SJCRH30 (cell line): ENCODE data around the gene LIPF. TPM values are rescaled to one million over a fixed set of nuclear protein-coding genes. Genes with fewer than 3 reads are reported as not detected.
A peak's percentile ranks its signal among the peaks of the same experiment; 100 is the strongest.
"Not testable (repeated sequence)": the region's sequence is repeated elsewhere in the genome, so short reads cannot be mapped to it uniquely, and the experiment has no call there.

Source experiments
- DNase-seq, 2 experiments: peaks; one replicate each; pipeline ENCODE4 v3.0.0-alpha.2; 2015 to 2020
- H3K27ac ChIP-seq: fragments of 250-450 bp; sonication (Bioruptor Pico); 2 replicates; pipeline ENCODE4 v1.5.1; 2020; ENCODE audit warnings: mild to moderate bottlenecking, moderate library complexity
- H3K27me3 ChIP-seq: fragments of 250-450 bp; sonication (Bioruptor Pico); 2 replicates; pipeline ENCODE4 v1.5.1; 2020; ENCODE audit warnings: mild to moderate bottlenecking, moderate library complexity
- H3K36me3 ChIP-seq: fragments of 250-450 bp; sonication (Bioruptor Pico); 2 replicates; pipeline ENCODE4 v1.5.1; 2020; ENCODE audit warnings: mild to moderate bottlenecking, moderate library complexity
- H3K4me1 ChIP-seq: fragments of 250-450 bp; sonication (Bioruptor Pico); 2 replicates; pipeline ENCODE4 v1.5.1; 2020; ENCODE audit warnings: mild to moderate bottlenecking, moderate library complexity
- H3K4me3 ChIP-seq: fragments of 250-450 bp; sonication (Bioruptor Pico); 2 replicates; pipeline ENCODE4 v1.5.1; 2020; ENCODE audit warnings: mild to moderate bottlenecking, moderate library complexity
- H3K9me3 ChIP-seq: fragments of 250-450 bp; sonication (Bioruptor Pico); replicated peaks from 2 replicates; pipeline ENCODE4 v1.5.1; 2020; ENCODE audit warnings: mild to moderate bottlenecking, moderate library complexity
- total RNA-seq: library from RNA; depleted of rRNA; stranded (reverse); fragments of >200 nt; shearing (Covaris generic); gene quantifications from 2 replicates; pipeline ENCODE4 v1.2.3, GENCODE V29; 2014; rRNA removed

LIPF gene
- total RNA-seq, 1 experiment from 2014 or later: not detected

DNA sequence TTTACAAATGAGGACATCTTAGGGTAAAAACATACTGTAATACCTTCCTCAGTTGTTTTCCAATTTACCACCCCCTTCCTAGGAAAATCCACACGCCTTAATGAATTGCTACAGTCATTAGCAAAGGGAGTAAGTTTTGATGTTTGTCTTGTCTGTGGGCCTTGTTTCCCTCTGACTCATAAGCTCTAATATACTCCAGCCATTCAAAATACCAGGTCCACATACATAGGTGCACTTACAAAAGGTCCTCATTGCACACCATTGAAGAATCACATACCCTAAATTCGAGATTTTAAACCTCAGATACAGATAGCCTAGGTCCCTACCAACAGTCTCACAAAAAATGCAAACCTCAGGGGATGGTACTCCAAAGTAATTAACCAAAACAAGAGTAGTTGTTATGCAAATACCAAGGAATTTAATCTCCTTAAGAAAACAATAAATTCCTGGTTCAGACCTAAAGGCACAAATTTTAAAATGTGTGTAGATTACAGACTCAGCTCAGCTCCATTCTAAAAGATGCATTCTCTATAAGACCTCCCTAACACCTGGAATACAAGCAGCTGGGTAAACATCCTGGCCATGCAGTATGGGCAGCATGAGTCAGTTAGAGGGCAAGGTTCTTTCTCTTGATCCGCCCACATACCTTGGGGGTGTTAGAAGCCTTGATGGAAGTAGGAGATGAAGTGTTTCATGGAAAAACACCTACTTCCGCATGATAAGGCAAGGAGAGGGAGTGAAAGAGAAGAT is 38.8 kb downstream of the LIPF start:
- Histone ChIP-seq H3K4me3 (no peak overlapping the region), H3K27ac (peak overlapping the region; percentile 27; the same call in 1 of the 2 replicates), H3K9me3 (no peaks in the 10 kb centered on the region), H3K27me3 (no peaks in the 10 kb centered on the region), H3K4me1 (peaks cover 19% of the 10 kb centered on the region), H3K36me3 (no peaks in the 10 kb centered on the region)
- DNase-seq: peak; percentile 49 to 70

DNA sequence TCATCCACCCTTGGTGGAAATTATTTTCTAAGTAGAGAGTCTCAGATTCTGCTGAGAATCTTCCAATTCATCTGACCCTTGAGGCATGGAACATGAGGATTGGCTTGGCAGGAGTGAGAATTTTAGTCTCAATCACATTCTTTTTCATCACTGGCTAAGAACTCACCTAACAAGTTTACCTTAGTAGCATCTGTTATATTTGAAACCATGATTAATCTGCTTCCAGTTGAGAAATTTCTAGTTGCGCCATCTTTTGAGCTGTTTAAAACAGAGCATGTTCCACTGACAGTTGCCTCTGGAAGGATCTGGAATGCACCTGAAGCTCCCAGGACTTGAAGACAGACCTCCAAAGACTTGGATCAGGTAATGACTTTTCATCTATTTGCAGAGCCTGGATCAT is 41.7 kb downstream of the LIPF start, which contains the start of gene LIPK:
Gene LIPK, plus strand, starts transcription at position 292 of the 400 bp plus-strand sequence. CDS start 18,295 bp downstream, outside the sequence.
- no peaks in the 10 kb centered on the region for H3K27me3 ChIP-seq
- no peaks in the 10 kb centered on the region for H3K9me3 ChIP-seq
- no peak for DNase-seq
- H3K4me3 ChIP-seq: no peak within 1 kb of the TSS
- no peaks in the 10 kb centered on the region for H3K36me3 ChIP-seq
- H3K4me1 ChIP-seq: peaks cover 23% of the 10 kb centered on the region
- no peak within 1 kb of the TSS for H3K27ac ChIP-seq

DNA sequence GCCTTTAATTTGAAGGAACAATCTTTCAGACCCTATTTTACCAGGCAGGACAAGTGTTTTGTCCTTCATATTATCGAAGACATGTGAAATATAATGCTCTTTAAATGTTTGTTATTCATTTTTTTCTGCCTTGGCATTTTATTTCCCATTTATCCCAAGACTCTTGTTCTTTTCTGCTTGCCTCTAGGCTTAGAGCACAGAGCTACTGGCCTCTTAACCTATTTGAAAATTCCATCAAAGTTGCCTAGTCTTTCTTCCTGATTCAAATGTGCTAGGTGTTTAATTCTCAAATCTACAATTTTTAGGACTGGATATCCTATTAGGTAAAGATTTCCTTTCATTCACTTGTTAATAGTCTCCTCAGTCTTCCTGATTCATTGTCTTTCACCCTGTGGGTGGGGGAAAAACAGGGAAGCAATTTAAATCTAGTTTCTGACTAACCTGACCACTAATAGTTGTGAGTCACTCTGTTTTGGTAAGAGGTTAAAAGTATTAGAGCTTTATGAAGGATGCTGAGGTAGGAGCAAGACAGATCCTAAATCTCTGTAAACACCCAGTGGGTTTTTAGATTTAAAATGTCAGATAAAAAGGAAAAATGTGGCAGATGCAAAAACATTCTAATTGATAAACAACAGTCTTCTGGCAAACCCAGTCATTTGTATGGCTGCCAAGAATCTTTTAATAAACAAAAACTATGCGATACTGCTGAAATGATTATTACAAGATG is 43.4 kb downstream of the LIPF start:
- H3K27ac ChIP-seq: no peak overlapping the region
- no peak overlapping the region for H3K4me3 ChIP-seq
- H3K36me3 ChIP-seq: no peaks in the 10 kb centered on the region
- peak; percentile 13 to 56 for DNase-seq
- peaks cover 21% of the 10 kb centered on the region for H3K4me1 ChIP-seq
- no peaks in the 10 kb centered on the region for H3K27me3 ChIP-seq
- no peaks in the 10 kb centered on the region for H3K9me3 ChIP-seq

DNA sequence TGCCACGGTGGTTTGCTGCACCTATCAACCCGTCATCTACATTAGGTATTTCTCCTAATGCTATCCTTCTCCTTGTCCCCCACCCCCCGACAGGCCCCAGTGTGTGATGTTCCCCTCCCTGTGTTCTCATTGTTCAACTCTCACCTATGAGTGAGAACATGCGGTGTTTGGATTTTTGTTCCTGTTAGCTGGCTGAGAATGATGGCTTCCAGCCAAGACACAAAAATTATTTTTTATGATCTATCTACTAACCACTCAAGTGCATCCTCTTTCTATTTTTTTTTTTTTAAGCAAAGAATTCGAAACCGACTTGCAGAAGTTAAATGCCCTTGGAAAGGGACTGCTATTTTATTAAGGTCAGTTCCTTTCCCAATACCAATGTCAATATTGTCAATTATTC is 45.1 kb downstream of the LIPF start:
- H3K27ac ChIP-seq, H3K9me3 ChIP-seq, H3K27me3 ChIP-seq, H3K36me3 ChIP-seq, H3K4me3 ChIP-seq, DNase-seq: not testable (repeated sequence)
- peaks cover 10% of the 10 kb centered on the region for H3K4me1 ChIP-seq

DNA sequence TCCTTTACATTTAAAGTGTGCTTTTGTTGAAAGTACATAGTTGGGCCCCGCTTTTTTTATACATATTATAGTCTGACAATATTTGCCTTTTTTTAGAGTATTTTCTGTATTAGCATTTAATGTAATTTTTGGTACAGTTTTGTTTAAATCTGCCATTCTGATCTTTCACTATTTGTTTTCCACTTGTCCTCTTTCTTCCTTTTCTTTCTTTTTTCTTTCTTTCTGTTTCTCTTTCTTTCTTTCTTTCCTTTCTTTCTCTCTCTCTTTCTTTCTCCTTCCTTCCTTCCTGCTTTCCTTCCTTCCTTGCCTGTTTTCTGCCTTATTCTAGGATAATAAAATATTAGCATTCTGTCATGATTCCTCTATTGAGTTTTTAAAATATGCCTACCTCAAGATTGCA is 51.3 kb downstream of the LIPF start:
- Histone ChIP-seq H3K9me3 (no peaks in the 10 kb centered on the region), H3K4me3 (no peak overlapping the region), H3K27me3 (no peaks in the 10 kb centered on the region), H3K36me3 (no peaks in the 10 kb centered on the region), H3K27ac (no peak overlapping the region), H3K4me1 (no peaks in the 10 kb centered on the region)
- DNase-seq: no peak

DNA sequence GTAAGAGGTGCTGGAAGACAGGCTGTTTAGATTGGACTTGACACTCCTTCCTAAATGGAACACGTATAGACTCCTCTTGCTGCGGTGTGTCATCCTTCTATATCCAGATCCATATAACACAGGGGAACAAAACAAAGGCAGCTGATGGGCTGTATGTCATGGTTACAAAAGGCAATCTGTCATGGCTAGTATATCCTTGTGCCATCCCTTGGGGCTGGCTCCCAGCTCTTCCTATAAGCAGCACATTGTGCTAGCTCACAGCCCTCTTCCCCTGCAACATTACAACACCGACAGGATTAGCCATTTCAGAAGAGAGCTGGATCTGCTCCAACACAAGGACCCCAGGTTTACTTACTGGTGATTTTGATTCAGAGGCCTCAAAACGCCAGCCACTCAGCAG is 57.1 kb downstream of the LIPF start:
- Histone ChIP-seq H3K9me3 (no peaks in the 10 kb centered on the region), H3K27ac (no peak overlapping the region), H3K27me3 (no peaks in the 10 kb centered on the region), H3K36me3 (no peaks in the 10 kb centered on the region), H3K4me3 (no peak overlapping the region), H3K4me1 (no peaks in the 10 kb centered on the region)
- peak; percentile 12 to 54 for DNase-seq

DNA sequence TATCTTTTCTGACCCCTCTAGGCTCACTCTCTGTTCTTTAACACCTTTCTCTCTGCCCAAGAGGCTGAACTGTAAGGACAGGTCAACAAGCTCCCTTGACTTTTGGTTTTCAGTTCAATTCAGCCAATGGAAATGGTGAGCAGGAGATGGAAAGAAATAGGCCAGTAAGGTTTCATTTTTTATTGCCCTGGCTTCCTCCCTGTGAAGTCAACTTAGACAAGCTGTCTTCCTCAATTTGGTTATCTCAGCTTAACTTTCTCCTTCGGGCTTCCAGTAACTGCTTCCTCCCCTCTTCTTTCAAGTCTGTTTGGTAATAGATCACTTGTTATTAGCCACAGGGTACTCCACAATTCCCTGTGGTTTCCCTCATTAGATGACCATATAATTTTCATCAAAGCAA is 61.6 kb downstream of the LIPF start:
- H3K27me3 ChIP-seq: no peaks in the 10 kb centered on the region
- no peak for DNase-seq
- no peaks in the 10 kb centered on the region for H3K4me1 ChIP-seq
- H3K9me3 ChIP-seq: no peaks in the 10 kb centered on the region
- no peak overlapping the region for H3K4me3 ChIP-seq
- no peaks in the 10 kb centered on the region for H3K36me3 ChIP-seq
- no peak overlapping the region for H3K27ac ChIP-seq

DNA sequence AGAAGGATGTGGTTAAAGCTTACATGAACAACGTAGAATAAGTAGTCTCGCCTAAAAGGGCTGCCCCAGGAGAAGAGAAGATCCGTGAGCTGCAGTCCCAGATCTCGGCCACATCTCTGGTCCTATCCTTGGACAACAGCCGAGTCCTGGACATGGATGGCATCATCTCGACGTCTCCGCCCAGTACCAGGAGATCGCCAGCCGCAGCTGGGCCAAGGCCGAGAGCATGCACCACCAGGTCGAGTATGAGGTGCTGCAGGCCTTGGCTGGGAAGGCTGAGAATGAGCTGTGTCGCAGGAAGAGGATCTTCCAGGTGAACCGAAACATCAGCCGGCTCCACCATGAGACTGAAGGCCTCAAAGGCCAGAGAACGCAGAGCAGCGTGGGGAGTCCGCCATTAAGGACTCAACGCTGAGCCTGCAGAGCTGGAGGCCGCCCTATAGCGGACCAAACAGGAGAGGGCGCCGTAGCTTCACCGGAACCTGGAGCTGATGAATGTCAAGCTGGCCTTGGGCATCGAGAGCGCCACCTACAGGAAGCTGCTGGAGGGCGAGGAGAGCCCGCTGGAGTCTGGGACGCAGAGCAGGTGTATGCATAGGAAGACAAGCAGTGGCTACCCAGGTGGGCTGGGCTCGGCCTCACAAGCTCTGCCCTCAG is 64.0 kb downstream of the LIPF start:
- H3K9me3 ChIP-seq: no peaks in the 10 kb centered on the region
- peak in 1 of 2 experiments; percentile 5 for DNase-seq
- no peaks in the 10 kb centered on the region for H3K36me3 ChIP-seq

More for the DNA sequence above, 64.0 kb downstream of the LIPF start:
- Histone ChIP-seq H3K27me3 (no peaks in the 10 kb centered on the region), H3K27ac (no peak overlapping the region), H3K4me3 (no peak overlapping the region), H3K4me1 (no peaks in the 10 kb centered on the region)

Other genes with a start within 250 kb of the LIPF start
- gene RNLS, start 81.1 kb upstream of the LIPF start, total RNA-seq: not detected in 2 replicates
- not detected in 2 replicates for gene LIPJ, start 77.7 kb upstream of the LIPF start, total RNA-seq
- not detected in 2 replicates for gene LIPK, start 41.8 kb downstream of the LIPF start, total RNA-seq
- not detected in 2 replicates for gene LIPN, start 95.6 kb downstream of the LIPF start, total RNA-seq
- not detected in 2 replicates for gene LIPM, start 138.3 kb downstream of the LIPF start, total RNA-seq
- not detected in 2 replicates for gene ANKRD22, start 187.4 kb downstream of the LIPF start, total RNA-seq
- gene STAMBPL1, start 215.8 kb downstream of the LIPF start, total RNA-seq: 4.6 and 4.7 TPM in 2 replicates